NB4 (cell line): ENCODE measurements around the gene CNGA3.

Experiments
- CTCF ChIP-seq: IDR thresholded peaks from one replicate; pipeline ENCODE4 v1.5.1; 2012; ENCODE audit warnings: low read depth, low read length
- MAX ChIP-seq: IDR thresholded peaks from 2 replicates; pipeline ENCODE4 v1.6.1; 2011; ENCODE audit warnings: low read depth, low read length

GRCh38 chr2:98379311-98380202 lies 33.3 kb downstream of the CNGA3 start:
- TF ChIP-seq CTCF (no peak), MAX (no peak)
